GM19035 (cell line): Measurements from ENCODE around the gene EIF4E2.

Experiments
- ATAC-seq: cut with Tn5 transposase; IDR thresholded peaks from one replicate; pipeline ENCODE4 v1.9.1; 2021; ENCODE audit not compliant: unreplicated experiment

Gene EIF4E2, protein sequence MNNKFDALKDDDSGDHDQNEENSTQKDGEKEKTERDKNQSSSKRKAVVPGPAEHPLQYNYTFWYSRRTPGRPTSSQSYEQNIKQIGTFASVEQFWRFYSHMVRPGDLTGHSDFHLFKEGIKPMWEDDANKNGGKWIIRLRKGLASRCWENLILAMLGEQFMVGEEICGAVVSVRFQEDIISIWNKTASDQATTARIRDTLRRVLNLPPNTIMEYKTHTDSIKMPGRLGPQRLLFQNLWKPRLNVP

DNA sequence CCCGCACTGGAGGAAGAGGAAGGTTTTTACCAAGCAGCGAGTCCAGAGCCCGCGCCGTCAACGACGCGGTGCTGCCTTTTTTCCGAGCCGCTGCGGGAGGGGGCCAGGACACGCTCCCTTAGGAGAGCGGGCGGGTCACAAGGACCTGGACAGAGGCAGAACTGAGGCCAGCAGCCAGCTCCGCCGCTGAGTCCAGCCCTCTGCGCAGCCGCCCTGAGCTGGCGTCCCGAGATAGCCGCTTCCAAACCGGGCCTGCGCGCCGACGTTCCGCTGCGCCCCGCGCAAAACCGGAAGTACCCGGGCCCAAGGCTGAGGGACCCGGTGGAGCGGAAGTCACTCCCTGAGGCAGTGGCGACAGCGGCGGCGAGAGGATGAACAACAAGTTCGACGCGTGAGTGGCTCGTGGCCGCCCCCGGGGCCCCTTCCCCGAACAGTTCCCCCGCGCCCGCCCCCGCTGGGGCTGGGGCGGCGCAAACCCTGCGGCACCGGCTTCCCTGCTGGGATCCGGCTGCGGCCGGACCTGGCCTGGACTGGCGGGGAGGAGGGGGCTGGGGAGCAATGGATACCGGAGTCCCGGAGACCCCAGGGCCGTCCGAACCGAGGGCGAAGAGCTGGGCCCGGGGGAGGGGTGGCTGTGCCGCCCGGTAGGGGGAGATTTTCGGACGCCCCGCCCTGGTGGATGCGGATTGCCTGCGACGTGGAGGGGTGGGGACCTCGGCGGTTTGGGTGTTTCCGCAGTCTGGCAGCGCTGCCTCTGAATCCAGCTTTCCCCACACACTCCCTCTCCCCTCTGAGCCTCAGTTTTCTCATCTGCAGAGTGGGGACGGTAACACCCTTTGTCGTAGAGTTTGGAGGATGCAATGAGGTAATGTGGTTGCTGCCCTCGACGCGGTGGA, at the start of gene EIF4E2, which contains the start of gene TIGD1:
TSS of gene EIF4E2 (plus strand) at position 336 of the 896 bp plus-strand sequence. CDS start at position 372, 36 bp downstream.
TSS of gene TIGD1 (minus strand) at position 204 of the 896 bp plus-strand sequence. CDS start 675 bp downstream, outside the sequence.
- ATAC-seq = peak; percentile 98

DNA sequence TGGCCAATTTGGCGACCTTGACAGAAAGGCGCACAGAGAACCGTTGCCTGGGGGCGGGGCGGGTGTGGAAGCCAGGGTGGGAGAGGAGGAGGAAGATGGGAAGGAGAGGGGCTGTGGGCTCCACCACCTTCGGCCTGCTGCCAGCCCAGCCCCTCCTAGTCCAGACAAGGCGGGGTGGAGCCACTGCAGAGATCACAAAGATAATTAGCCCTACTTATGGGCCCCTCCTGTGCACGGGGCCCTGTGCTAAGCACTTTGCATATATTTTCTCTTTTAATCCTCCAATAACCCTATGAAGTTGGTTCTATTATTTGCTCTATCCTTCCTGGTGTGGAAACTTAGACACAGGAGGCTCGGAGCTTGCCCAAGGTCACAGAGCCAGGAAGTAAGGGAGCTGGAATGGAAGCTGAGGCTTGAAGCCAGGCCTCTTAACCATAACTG, 49.1 kb upstream of the EIF4E2 start:
- ATAC-seq = no peak

DNA sequence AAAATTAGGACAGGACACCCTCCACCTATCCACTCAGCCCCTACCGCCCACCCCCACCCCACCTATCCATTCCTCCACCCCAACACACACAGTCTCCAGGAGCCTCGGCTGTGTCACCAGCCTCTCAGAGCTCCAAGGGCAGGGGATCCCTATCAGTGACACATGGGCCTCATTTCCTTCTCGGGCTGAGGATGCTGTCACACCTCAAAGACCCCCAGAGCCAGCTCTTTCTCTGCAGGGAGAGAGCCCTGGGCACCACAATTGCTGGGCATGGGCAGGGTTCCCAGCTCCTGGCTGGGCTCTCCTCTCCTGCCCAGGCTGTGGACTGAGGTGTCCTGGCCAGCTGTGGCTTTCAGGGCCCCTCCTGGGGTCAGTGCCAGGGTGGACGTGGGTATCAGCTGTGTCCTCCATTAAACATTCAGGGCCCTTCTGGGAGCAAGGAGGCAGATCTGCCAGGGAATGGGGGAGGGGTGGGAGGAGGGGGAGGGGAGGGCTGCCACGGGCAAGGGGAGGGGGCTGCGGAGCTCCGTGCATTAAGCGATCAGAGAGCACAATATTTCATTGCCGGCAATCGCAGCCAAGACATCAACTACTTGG, 48.6 kb upstream of the EIF4E2 start:
- ATAC-seq = no peak

DNA sequence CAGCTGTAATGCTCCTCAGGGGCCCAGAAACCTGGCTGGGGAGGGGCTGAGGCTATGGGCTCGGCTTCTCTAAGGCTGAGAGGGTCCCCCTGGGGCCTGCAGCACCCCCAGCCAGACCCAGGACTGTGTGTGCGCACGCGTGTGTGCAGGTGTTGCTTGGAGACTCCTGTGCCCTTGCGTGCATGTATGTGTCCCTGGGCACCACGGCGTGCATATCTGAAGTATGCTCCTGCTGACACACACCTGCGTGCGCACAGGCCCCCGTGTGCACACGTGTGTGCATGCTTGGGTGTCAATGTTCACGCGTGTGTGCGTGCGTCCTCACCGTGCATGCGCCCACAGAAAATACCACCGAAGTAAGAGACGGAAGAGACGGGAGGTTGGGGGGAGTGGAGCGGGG, 48.0 kb upstream of the EIF4E2 start:
- ATAC-seq = no peak

DNA sequence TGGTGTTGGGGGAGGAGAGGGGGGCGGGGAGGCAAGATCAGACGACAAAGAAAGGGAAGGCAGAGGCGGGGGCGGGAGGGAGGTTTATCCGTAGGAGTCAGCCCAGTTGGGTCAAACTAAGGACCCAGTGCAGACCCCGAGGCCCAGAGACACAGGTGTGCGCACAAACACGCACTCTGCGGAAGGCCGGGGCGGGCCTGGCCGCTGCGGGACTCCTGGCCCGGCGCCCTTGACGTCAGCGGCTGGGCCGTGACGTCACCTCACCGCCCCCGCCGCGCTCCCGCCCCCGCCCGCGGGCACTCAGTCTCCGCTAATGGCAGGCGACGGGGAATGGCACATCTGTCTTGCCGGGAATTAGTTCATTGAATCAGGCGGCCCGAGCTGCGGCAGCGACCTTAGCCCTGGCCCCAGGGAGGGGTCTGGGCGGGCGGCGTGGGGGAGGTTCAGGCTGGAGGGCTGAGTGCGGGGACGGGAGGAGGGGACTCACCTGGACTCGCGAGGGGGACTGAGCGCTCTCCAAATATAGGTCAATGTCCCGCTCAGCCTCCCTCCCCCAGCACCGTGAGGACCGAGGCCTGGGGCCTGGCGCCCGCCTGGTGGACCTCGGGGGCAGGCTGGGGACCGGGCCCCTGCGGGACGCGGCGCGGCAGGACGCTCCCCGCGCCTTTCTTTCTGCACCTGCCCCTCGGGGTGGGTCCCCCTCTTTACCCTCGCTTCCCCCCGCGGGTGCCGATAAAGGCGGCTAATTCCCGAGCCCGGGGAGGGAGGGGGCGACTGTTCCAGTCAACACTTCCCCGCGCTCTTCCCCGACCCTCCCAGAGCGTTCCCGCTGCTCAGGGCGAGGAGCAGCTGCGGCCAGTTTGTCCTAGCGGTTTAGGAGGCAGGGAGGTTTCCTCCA, 47.3 kb upstream of the EIF4E2 start:
- no peak for ATAC-seq

DNA sequence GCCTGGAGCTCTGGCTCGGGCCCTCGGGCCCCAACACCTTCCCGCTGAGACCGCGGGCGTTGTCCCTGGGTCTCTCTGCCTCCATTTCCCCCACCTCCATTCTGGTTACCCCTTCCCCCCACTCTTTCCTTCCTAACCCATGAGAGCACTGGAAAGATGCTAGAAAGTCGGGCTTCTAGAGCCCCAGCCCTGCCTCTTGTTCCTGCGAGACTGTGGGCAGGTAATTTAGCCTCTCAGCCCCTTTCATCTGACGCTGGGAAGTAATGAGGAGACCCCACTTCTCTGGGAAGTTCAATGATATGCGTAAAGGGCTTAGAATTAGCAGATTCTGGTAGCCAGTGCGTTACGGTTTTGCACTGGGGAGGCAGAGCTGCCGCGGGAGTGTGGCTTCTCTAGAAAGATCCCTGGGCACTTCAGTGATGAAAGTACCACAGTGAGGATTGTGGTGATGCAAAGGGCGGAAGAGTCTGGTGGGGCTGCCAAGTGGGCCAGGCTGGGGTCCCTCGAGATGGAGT, 46.6 kb upstream of the EIF4E2 start:
- no peak for ATAC-seq

DNA sequence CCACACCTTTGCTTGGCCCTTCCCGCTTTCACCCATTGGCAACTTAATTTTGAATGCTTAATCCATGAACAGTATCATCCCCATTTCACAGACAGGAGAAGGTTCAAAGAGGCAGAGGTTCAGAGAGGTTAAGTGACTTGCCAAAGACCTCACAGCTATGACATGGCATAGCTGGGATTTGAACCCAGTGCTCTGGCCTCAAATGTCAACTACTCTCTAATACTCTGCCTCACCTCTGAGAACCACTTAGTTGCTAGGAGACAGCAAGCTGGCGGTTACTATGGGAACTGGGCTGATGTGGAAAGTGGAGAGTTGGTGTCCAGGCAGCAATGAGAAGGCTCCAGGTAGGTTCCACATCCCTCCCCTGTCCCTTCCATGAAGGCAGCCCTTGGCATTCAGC, 46.1 kb upstream of the EIF4E2 start:
- no peak for ATAC-seq

DNA sequence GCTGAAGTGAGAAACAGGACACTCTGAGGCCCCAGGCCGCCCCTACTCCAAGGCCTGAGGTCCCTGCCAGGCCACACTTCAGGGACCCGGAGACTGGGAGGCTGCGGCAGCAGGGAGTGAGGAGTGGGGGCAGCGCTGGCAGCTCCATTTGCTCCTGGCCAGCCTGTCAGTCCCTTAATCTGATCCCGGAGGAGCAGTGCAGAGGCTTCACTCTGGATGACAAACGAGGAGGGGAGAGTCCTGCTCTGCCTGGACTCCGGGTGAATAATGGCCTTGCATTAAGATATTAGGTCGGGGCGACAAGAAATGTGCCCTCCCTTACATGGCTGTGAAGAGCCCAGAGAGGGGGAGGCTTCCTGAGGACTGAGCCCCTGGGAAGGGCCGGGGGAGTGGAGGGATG, 44.6 kb upstream of the EIF4E2 start:
- ATAC-seq = no peak

DNA sequence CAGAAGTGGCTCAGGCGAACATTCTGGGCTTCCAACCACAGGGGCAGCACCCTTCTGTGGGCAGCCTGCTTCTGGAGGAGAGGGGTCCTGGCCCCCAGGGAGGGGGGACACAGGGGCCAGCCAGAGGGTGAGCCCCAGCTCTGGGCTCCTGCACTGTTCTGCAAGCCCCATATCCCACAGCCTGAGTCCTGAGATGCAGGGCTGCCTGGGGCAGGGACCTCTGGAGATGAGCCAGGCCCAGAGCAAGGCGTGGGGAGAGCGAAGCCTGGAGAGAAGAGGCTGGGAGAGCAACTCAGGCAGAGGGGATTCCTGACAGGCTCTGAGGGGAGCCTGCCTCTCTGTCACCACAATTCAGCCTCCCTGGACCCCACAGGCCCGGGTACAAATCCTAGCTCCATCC, 43.8 kb upstream of the EIF4E2 start:
- ATAC-seq = no peak

DNA sequence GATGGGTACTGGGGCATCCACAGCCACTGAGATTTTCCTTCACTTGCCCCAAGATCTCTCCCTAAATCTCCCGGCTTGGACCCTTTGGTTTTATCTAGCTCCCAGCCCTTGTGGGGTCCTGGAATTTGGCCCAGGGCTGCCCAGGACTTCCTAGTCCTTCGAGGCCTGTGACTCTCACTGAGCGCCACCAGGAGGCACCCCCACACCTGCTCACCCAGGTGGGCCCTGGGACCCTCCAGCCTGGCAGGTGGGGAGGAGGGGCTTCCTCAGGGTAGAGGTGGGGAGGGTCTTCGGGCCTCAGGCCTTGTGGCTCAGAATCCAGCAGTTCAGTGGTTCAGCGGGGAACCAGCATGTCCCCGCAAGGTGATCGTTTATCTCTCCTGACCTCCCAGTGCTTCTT, 42.2 kb upstream of the EIF4E2 start:
- ATAC-seq = no peak

DNA sequence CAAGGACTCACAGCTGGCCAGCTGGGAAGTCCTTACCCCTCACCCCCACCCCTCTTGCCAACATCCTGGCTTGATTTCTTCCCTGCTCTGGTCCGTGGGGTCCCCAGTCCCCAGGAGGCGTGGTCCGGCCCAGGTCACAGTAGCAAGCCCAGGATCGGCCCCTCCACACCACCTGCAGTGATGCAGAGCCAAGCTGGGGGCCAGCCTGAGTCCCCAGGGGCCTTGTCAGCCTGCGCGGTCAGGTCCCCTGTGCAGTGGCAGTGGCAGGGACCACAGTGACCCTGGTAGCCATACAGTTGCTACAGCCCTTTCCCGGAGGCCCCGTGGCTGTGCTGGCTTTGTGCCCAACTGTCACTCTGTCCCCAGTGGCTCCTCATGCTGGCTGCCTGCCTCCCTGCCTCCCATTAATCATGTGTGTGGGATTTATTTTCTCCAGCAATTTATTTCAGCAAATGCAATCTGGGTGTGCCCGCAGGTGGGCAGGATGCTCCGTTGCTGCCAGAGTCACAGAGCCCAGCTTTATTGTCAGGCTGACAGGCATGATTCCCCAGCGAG, 39.1 kb upstream of the EIF4E2 start:
- no peak for ATAC-seq

DNA sequence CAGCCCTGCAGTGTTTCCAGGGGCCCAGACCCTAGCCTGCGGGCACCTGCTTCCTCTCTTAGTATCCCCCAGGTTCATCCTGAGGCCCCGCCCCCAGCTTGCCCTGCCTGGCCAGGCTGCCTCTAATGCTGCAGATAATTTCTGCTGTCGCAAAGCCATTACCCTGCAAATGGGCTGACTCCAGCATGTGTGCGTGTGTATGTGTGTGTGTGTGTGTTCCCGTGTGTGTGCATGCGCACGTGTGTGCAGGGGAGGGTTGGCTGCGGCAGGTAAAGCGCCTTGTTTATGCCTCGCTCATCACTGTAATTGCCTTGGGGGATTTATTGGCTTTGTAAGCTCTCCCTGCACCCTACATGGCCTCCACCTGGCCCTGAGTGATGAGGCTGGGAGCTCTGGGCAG, 37.9 kb upstream of the EIF4E2 start:
- no peak for ATAC-seq

DNA sequence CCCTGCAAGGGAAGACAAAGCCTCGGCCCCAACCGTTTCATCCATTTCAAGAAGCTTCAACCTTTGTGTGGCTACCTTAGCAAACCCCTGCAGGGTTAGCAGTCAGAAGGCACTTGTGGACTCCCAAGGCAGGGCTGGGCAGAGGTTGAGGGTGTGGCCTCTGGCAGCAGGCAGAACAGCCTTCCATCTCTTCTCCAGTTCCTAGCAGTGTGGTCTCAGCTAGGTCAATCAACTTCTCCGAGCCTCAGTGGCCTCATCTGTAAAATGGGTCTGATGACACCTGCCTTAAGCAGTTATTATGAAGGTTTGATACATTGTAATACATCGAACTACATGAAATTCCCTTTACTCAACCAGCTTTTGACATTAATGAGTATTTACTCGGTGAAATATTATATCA, 37.1 kb upstream of the EIF4E2 start:
- no peak for ATAC-seq

DNA sequence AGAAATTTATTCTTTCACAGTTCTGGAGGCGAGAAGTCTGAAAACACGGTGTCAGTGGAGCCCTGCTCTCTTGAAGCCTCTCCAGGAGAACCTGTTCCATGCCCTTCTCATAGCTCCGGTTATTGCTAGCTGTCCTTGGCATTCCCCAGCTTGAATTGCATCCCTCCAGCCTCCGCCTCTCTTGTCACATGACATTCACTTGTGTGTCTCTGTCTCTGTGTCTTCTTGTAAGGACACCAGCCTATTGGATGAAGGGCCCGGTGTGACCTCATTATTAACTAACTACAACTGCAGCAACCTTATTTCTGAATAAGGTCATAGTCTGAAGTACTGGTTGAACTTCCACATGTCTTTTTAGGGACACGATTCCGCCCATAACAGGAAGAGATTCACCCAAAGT, 34.9 kb upstream of the EIF4E2 start:
- no peak for ATAC-seq

DNA sequence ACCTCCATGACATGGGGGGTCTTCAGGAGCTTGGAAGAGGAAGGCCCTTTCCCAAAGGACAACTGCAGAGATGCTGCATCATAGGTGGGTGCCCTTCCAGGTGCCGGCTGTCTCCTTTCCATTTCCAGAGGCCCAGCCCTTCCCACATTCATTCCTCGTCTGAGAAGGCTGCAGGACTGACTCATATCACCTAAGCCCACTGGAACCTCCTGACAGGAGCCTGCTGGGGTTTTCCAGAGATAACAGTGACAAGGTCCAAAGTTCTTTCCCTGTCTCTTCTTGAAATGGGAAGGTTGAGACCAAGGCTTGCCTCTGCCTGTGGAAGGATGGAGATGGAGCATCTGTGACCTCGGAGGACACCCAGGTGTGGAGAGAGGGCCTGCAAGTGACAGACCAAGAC, 33.9 kb upstream of the EIF4E2 start:
- no peak for ATAC-seq

DNA sequence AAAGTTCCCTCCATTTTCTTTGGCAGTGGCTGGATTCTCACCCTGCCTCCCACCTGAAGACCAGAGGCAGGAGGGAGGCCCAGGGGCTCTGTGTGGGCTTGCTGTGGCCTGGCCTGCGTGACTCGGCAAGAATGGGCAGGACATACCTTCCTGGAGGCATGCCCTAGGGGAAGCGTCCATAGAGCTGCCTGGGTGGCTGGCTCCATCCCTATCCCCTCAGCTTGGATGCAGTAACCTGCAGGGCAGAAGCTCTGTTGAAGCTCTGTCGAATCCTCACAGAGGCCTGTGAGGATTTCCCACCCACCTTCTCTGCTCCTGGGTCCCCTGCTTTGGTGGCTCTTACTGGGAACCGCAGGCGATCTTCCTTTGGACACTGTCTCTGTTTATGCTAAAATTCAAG, 31.6 kb upstream of the EIF4E2 start:
- ATAC-seq = no peak

DNA sequence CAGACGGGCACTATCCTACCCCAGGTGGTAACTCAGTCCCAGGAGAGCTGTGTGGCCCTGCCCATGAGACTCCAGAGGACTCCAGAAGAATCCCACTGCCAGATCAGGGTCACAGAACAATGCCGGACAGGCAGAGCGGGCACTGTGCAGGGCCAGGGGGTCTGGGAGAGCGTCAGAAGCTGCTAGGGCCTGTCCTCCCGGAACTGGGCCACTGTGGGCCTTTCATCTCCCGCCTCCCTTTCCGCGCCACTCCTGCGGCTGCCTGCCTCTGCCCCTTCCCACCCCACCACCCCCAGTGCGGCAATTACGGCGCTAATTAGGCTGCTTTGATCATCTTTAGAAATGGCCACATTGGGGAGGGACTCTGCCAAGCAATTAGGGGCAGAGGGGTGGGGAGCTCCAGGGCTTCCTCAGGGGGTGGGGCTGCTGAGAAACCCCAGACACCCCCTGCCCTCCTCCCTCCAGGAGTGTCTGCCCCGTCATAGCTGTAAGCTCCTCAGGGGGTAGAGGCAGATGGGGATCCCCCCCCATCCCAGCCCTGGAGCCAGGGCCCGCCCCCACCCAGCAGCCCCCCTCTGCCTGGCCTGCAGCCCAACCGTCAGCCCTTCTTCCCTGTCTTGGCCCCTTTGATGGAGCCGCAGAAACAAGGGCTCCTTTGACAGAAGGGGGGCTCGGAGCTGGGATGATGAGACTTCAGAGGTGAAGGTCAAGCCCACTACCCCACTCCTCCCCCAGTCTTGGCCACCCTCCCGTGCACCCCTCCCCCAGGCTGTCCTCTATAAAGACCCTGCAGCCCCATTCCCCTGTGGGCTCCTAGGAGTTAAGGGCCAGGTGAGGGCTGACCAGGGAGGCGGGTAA, 30.7 kb upstream of the EIF4E2 start, which contains the start of gene PRSS56:
TSS of gene PRSS56 (plus strand) at position 808 of the 858 bp plus-strand sequence. CDS start 211 bp downstream, outside the sequence.
- ATAC-seq = no peak

DNA sequence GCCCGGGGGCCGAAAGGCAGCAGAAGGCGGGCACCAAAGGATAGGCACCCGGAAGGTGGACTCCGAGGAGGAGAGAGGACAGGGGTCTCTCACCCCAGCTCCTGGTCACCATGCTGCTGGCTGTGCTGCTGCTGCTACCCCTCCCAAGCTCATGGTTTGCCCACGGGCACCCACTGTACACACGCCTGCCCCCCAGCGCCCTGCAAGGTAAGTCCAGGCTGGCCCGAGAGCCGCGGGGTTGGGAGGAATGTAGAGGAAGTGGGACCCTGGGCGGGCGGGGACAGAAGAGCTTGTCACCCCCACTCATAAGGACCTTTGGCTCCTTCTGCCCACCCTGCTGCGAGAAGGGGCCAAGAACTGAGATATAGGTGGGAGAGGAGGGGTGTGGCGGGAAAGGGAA, 30.0 kb upstream of the EIF4E2 start:
- ATAC-seq = no peak

DNA sequence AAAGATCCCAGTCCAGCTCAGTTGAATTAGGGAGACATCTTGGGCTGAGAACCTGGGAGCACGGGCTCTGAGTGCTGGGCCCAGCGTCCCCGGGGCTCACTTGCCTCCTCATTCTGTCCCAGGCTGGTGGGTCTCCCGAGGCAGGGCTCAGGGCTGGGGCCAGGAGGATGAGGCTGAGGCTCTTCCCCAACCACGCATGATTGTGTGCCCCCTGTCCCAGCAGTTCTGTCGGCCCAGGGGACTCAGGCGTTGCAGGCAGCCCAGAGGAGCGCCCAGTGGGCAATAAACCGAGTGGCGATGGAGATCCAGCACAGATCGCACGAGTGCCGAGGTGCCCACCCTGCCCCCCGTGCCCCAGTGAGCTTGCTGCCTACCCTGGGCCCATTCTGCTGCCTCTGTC, 29.4 kb upstream of the EIF4E2 start:
- no peak for ATAC-seq
